Astrocyte (in vitro differentiated cells and primary cell): Measurements from ENCODE around the gene DCP2. TPM values are rescaled to one million over a fixed set of nuclear protein-coding genes. Genes with fewer than 3 reads are reported as not detected.
A peak's percentile ranks its signal among the peaks of the same experiment; 100 is the strongest.

Experiments
- DNase-seq: peaks from one replicate; pipeline ENCODE4 v3.0.0-alpha.2; 2010; ENCODE audit warnings: low read depth
- FAIRE-seq: peaks from 2 replicates; lab custom pipeline; 2011; peaks lifted over from hg19 to GRCh38; lab: Jason Lieb, UNC
- H2AFZ ChIP-seq: 2 replicates; pipeline ENCODE4 v1.6.0; 2012; ENCODE audit warnings: low read depth, low read length, inconsistent platforms
- H3K27ac ChIP-seq: 2 replicates; pipeline ENCODE4 v1.5.1; 2011; ENCODE audit warnings: low read depth, low read length, inconsistent platforms
- H3K27me3 ChIP-seq: 2 replicates; pipeline ENCODE4 v1.6.0; 2011; ENCODE audit warnings: low read length, inconsistent platforms; ENCODE audit not compliant: insufficient read depth
- H3K36me3 ChIP-seq: 2 replicates; pipeline ENCODE4 v1.5.1; 2011; ENCODE audit warnings: low read length, inconsistent platforms; ENCODE audit not compliant: insufficient read depth
- H3K4me1 ChIP-seq: 2 replicates; pipeline ENCODE4 v1.5.1; 2011; ENCODE audit warnings: low read length, inconsistent platforms; ENCODE audit not compliant: insufficient read depth
- H3K4me2 ChIP-seq: 2 replicates; pipeline ENCODE4 v1.6.0; 2012; ENCODE audit warnings: low read length, inconsistent platforms
- H3K4me3 ChIP-seq: 2 replicates; pipeline ENCODE4 v1.5.1; 2011; ENCODE audit warnings: low read depth, mild to moderate bottlenecking, low read length, inconsistent platforms; ENCODE audit not compliant: insufficient read depth
- H3K79me2 ChIP-seq: 2 replicates; pipeline ENCODE4 v1.6.0; 2012; ENCODE audit warnings: mild to moderate bottlenecking, low read length, inconsistent platforms; ENCODE audit not compliant: insufficient read depth
- H3K9ac ChIP-seq: 2 replicates; pipeline ENCODE4 v1.6.0; 2012; ENCODE audit warnings: mild to moderate bottlenecking, low read length, inconsistent platforms
- H3K9me3 ChIP-seq: 2 replicates; pipeline ENCODE4 v1.5.1; 2012; ENCODE audit warnings: low read depth, mild to moderate bottlenecking, low read length, inconsistent platforms; ENCODE audit not compliant: insufficient read depth
- H4K20me1 ChIP-seq: 2 replicates; pipeline ENCODE4 v1.6.0; 2012; ENCODE audit warnings: low read length, inconsistent platforms; ENCODE audit not compliant: insufficient read depth
- H3K27ac Mint-ChIP-seq: one replicate; pipeline ENCODE4 v1.8.0; 2021; ENCODE audit warnings: mild to moderate bottlenecking, mixed read lengths; ENCODE audit not compliant: unreplicated experiment
- H3K27me3 Mint-ChIP-seq: one replicate; pipeline ENCODE4 v1.8.0; 2021; ENCODE audit warnings: low read depth, mixed read lengths; ENCODE audit not compliant: unreplicated experiment
- H3K36me3 Mint-ChIP-seq: one replicate; pipeline ENCODE4 v1.8.0; 2021; ENCODE audit warnings: low read depth, mixed read lengths; ENCODE audit not compliant: unreplicated experiment
- H3K4me1 Mint-ChIP-seq: one replicate; pipeline ENCODE4 v1.8.0; 2021; ENCODE audit warnings: low read depth, mixed read lengths; ENCODE audit not compliant: unreplicated experiment
- H3K4me3 Mint-ChIP-seq: one replicate; pipeline ENCODE4 v1.8.0; 2021; ENCODE audit warnings: mild to moderate bottlenecking, moderate library complexity, mixed read lengths; ENCODE audit not compliant: unreplicated experiment
- H3K9me3 Mint-ChIP-seq: one replicate; pipeline ENCODE4 v1.8.0; 2021; ENCODE audit warnings: mild to moderate bottlenecking, mixed read lengths; ENCODE audit not compliant: unreplicated experiment
- CTCF ChIP-seq: IDR thresholded peaks from 2 replicates; pipeline ENCODE4 v1.5.1; 2011; ENCODE audit warnings: low read depth, mild to moderate bottlenecking, inconsistent platforms, low read length, moderate library complexity; ENCODE audit not compliant: insufficient read depth
- EZH2 ChIP-seq: IDR thresholded peaks from 2 replicates; pipeline ENCODE4 v1.6.1; 2012; ENCODE audit warnings: mild to moderate bottlenecking, low read length, inconsistent platforms; ENCODE audit not compliant: insufficient read depth
- total RNA-seq: library from RNA; stranded (reverse); gene quantifications from 2 replicates; pipeline ENCODE4 v1.2.1, GENCODE V29; 2021

DCP2 gene
- total RNA-seq, 1 donor from 2014 or later: 48.9 TPM

GRCh38 chr5:113031557-113031956 is 55.0 kb downstream of the DCP2 start:
- H3K4me1 Mint-ChIP-seq: peaks cover 59% of the 10 kb centered on the region

GRCh38 chr5:113034182-113034773 is 57.7 kb downstream of the DCP2 start:
- H3K4me1 Mint-ChIP-seq: peaks cover 63% of the 10 kb centered on the region
- Histone ChIP-seq H3K4me3 (no peak overlapping the region), H3K9ac (peak overlapping the region; percentile 56), H3K79me2 (no peaks in the 10 kb centered on the region), H3K4me1 (peaks cover 48% of the 10 kb centered on the region), H3K36me3 (no peaks in the 10 kb centered on the region), H3K4me2 (peak overlapping the region; percentile 56), H3K27ac (peak overlapping the region; percentile 80), H2AFZ (no peak overlapping the region), H4K20me1 (no peaks in the 10 kb centered on the region), H3K9me3 (no peaks in the 10 kb centered on the region), H3K27me3 (no peaks in the 10 kb centered on the region)
- peak; percentile 99 for DNase-seq
- TF ChIP-seq EZH2 (no peak), CTCF (no peak)
- peaks cover 29% of the 10 kb centered on the region for H3K36me3 Mint-ChIP-seq
- peaks cover under 1% of the 10 kb centered on the region for H3K9me3 Mint-ChIP-seq
- no peaks in the 10 kb centered on the region for H3K27me3 Mint-ChIP-seq
- peak; percentile 34 for FAIRE-seq
- H3K27ac Mint-ChIP-seq: peak overlapping the region; percentile 74
- H3K4me3 Mint-ChIP-seq: no peak overlapping the region

More at GRCh38 chr5:113031557-113031956, 55.0 kb downstream of the DCP2 start:
- H4K20me1 ChIP-seq: no peaks in the 10 kb centered on the region
- TF ChIP-seq EZH2: no peak
- no peak for TF ChIP-seq CTCF
- Mint-ChIP-seq H3K9me3 (peaks cover 2% of the 10 kb centered on the region), H3K27me3 (no peaks in the 10 kb centered on the region), H3K27ac (peak overlapping the region; percentile 80), H3K4me3 (peak overlapping the region; percentile 45), H3K36me3 (peaks cover 36% of the 10 kb centered on the region)
- DNase-seq (no peak), FAIRE-seq (no peak)
- H3K4me3 ChIP-seq: no peak overlapping the region
- no peak overlapping the region for H3K27ac ChIP-seq
- H3K4me2 ChIP-seq: no peak overlapping the region
- H3K36me3 ChIP-seq: peaks cover 9% of the 10 kb centered on the region
- no peak overlapping the region for H2AFZ ChIP-seq
- H3K27me3 ChIP-seq: no peaks in the 10 kb centered on the region
- no peak overlapping the region for H3K9ac ChIP-seq
- no peaks in the 10 kb centered on the region for H3K9me3 ChIP-seq
- H3K4me1 ChIP-seq: peaks cover 48% of the 10 kb centered on the region
- no peaks in the 10 kb centered on the region for H3K79me2 ChIP-seq

- Mint-ChIP-seq H3K27me3 (no peaks in the 10 kb centered on the region), H3K9me3 (no peaks in the 10 kb centered on the region), H3K27ac (peak overlapping the region; percentile 74), H3K4me1 (peaks cover 55% of the 10 kb centered on the region), H3K4me3 (no peak overlapping the region), H3K36me3 (peaks cover 26% of the 10 kb centered on the region)
- Histone ChIP-seq H3K4me1 (peaks cover 39% of the 10 kb centered on the region), H3K27ac (peak overlapping the region; percentile 62), H3K27me3 (no peaks in the 10 kb centered on the region), H3K4me2 (peak overlapping the region; percentile 35), H3K9me3 (no peaks in the 10 kb centered on the region), H4K20me1 (no peaks in the 10 kb centered on the region), H3K9ac (peak overlapping the region; percentile 30), H2AFZ (no peak overlapping the region), H3K4me3 (no peak overlapping the region), H3K79me2 (no peaks in the 10 kb centered on the region), H3K36me3 (no peaks in the 10 kb centered on the region)
- no peak for DNase-seq
- TF ChIP-seq EZH2 (no peak), CTCF (no peak)
- FAIRE-seq: no peak
Measured at GRCh38 chr5:113035096-113035495, 58.5 kb downstream of the DCP2 start.
